T-cell (primary cell): ENCODE results near the gene FAM240A. TPM values are rescaled to one million over a fixed set of nuclear protein-coding genes. Genes with fewer than 3 reads are reported as not detected.

Experiments
- ATAC-seq, 4 experiments: fragments of 200-7000 bp in 3 of 4; fragments of 150-1000 bp in 1 of 4; cut with Tn5 transposase; replicated peaks in 1 of 4; 1 replicate in 3 of 4; 2 replicates in 1 of 4; pipeline ENCODE4 v1.10.0; 2021; ENCODE audit warnings: moderate library complexity in 3 of 4, mild to moderate bottlenecking in 2 of 4, moderate number of reproducible peaks in 1 of 4
- CTCF ChIA-PET, 2 donors: fragments of 300-600 bp; sonication (Branson Sonifier 250); formaldehyde crosslinking; loops; one replicate each; lab custom pipeline; 2022; ENCODE audit warnings: antibody characterized with exemption in 2 of 2; lab: Charles Lee
- POLR2A ChIA-PET, 2 donors: fragments of 300-600 bp; sonication (Branson Sonifier 250); formaldehyde crosslinking; loops; one replicate each; lab custom pipeline; 2022; ENCODE audit warnings: antibody characterized with exemption in 2 of 2; lab: Charles Lee
- DNase-seq, 35 experiments: peaks; one replicate each; pipeline versions ENCODE4 v3.0.0 to v3.0.0-alpha.2; 2013 to 2023
- H3K27ac ChIP-seq: one replicate; pipeline ENCODE4 v1.5.1; 2013; ENCODE audit warnings: low read length
- H3K27me3 ChIP-seq, 2 experiments: replicated peaks in 1 of 2; 1 replicate in 1 of 2; 2 replicates in 1 of 2; pipeline versions ENCODE4 v1.6.1 to v1.7.0; 2013; ENCODE audit warnings: low read length in 1 of 2, mixed read lengths in 1 of 2; ENCODE audit not compliant: control insufficient read depth in 2 of 2, insufficient read depth in 2 of 2; ENCODE audit errors: extremely low read depth in 1 of 2
- H3K36me3 ChIP-seq, 2 donors: 1 replicate in 1 of 2; 2 replicates in 1 of 2; pipeline versions ENCODE4 v1.6.1 to v1.7.0; 2013; ENCODE audit warnings: low read length in 1 of 2; ENCODE audit not compliant: control insufficient read depth in 2 of 2, insufficient read depth in 1 of 2; ENCODE audit errors: extremely low read depth in 1 of 2
- H3K4me1 ChIP-seq, 2 experiments: 1 replicate in 1 of 2; 2 replicates in 1 of 2; pipeline versions ENCODE4 v1.6.1 to v1.7.0; 2013; ENCODE audit warnings: low read length in 2 of 2, mixed read lengths in 1 of 2; ENCODE audit not compliant: insufficient read depth in 2 of 2, control insufficient read depth in 1 of 2; ENCODE audit errors: extremely low read depth in 1 of 2
- H3K4me3 ChIP-seq, 2 donors: 1 replicate in 1 of 2; 2 replicates in 1 of 2; pipeline versions ENCODE4 v1.5.1 to v1.7.0; 2013; ENCODE audit warnings: mild to moderate bottlenecking in 2 of 2, low read length in 1 of 2, moderate library complexity in 1 of 2; ENCODE audit not compliant: control insufficient read depth in 1 of 2; ENCODE audit errors: extremely low read depth in 1 of 2
- H3K9me3 ChIP-seq: 2 replicates; pipeline ENCODE4 v1.7.0; 2013
- H3K27ac Mint-ChIP-seq, 2 donors: one replicate each; pipeline ENCODE4 v1.8.0; 2020 to 2021; ENCODE audit warnings: mild to moderate bottlenecking in 2 of 2, mixed read lengths in 2 of 2
- H3K27me3 Mint-ChIP-seq, 2 donors: one replicate each; pipeline ENCODE4 v1.8.0; 2021 to 2022; ENCODE audit warnings: mixed read lengths in 2 of 2
- H3K36me3 Mint-ChIP-seq: one replicate; pipeline ENCODE4 v1.8.0; 2021; ENCODE audit warnings: mixed read lengths
- H3K4me1 Mint-ChIP-seq, 3 donors: one replicate each; pipeline ENCODE4 v1.8.0; 2020 to 2022; ENCODE audit warnings: mixed read lengths in 3 of 3, mild to moderate bottlenecking in 1 of 3
- H3K4me3 Mint-ChIP-seq, 3 donors: one replicate each; pipeline ENCODE4 v1.8.0; 2020 to 2022; ENCODE audit warnings: mild to moderate bottlenecking in 3 of 3, mixed read lengths in 3 of 3, moderate library complexity in 3 of 3
- H3K9me3 Mint-ChIP-seq, 3 donors: one replicate each; pipeline ENCODE4 v1.8.0; 2020 to 2022; ENCODE audit warnings: mixed read lengths in 3 of 3
- WGBS: methylation state at CpG from one replicate; pipeline ENCODE4 v1.1.5; 2013; ENCODE audit warnings: missing lambda C conversion rate; ENCODE audit not compliant: insufficient coverage; 5-methylcytosine and 5-hydroxymethylcytosine counted together
- total RNA-seq, 35 experiments: library from RNA in 6 of 35; stranded (reverse) in 6 of 35; fragments of 120-200 nt in 1 of 35; gene quantifications; one replicate each; pipeline versions ENCODE4 v1.2.1 to v1.2.4 and lab custom pipeline; 2013 to 2026

FAM240A gene
- total RNA-seq, 5 donors from 2014 or later (not counting 1 experiment from before 2014, with no cell fraction given), result not detected

DNA sequence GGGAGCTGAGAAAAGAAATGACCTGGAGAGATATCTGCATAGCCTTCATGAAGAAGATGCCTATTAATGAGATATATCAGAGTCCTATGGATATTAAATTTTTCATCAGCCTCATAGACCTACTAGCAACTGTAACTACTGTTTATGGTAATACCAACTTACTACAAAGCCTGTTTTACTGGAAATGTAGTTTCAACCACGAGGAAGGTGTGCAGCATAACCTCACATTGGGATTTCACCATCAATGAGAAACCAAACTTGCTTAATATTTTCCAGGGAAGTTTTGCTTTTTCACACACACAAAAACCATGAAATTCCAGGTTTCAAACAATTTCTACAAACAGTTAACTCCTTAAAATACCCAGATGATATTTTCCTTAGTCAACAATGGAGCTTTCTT lies 31.4 kb downstream of the FAM240A start:
- Histone ChIP-seq H3K36me3 (no peaks in the 10 kb centered on the region), H3K27ac (no peak overlapping the region), H3K4me1 (no peaks in the 10 kb centered on the region), H3K27me3 (peaks cover 0 to 13% of the 10 kb centered on the region in 2 experiments), H3K9me3 (peaks cover 4% of the 10 kb centered on the region), H3K4me3 (no peak overlapping the region)
- DNase-seq (no peak), ATAC-seq (no peak)
- peaks cover 17 to 44% of the 10 kb centered on the region in 2 donors for H3K27me3 Mint-ChIP-seq
- WGBS, result no CpG with 5 or more reads among the region's 1 CpG
- CTCF ChIA-PET, result no interaction called here
- POLR2A ChIA-PET, result no interaction called here
- H3K4me3 Mint-ChIP-seq, result no peak overlapping the region
- H3K27ac Mint-ChIP-seq, result no peak overlapping the region
- no peaks in the 10 kb centered on the region for H3K4me1 Mint-ChIP-seq
- H3K9me3 Mint-ChIP-seq, result peaks cover 5 to 16% (median 14%) of the 10 kb centered on the region in 3 donors
- H3K36me3 Mint-ChIP-seq, result no peaks in the 10 kb centered on the region

DNA sequence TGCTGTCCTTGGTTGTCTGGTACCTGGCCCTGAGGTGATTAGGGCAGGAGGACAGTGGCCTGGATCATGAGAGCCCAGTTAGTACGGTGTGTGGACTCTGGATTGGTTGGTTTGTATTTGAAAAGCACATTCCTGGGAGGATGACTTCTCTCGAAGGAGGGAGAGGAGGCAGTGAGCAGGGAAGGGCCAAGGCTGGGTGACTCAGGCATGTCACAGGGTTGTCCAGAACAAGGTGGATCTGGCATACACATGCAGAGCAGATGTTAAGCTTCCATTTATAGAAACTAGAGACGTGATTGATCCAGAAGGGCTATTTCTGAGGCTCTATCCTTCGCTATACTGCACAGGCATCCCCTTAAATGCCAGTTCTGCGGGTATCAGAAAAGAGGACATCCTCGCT lies 34.4 kb downstream of the FAM240A start:
- CTCF ChIA-PET, result no interaction called here
- H3K27me3 ChIP-seq, result peaks cover 0 to 13% of the 10 kb centered on the region in 2 experiments
- DNase-seq, result no peak
- no peaks in the 10 kb centered on the region for H3K36me3 ChIP-seq
- Mint-ChIP-seq H3K4me1 (no peaks in the 10 kb centered on the region), H3K27ac (no peak overlapping the region), H3K27me3 (peaks cover 19 to 40% of the 10 kb centered on the region in 2 donors), H3K9me3 (peaks cover 0 to 3% (median 3%) of the 10 kb centered on the region in 3 donors), H3K4me3 (no peak overlapping the region), H3K36me3 (no peaks in the 10 kb centered on the region)
- no peak overlapping the region for H3K27ac ChIP-seq
- no peaks in the 10 kb centered on the region for H3K4me1 ChIP-seq
- POLR2A ChIA-PET, result no interaction called here
- no peak for ATAC-seq
- WGBS, result 66% methylated on average over 5 of the region's 6 CpGs
- H3K4me3 ChIP-seq, result no peak overlapping the region
- H3K9me3 ChIP-seq, result no peaks in the 10 kb centered on the region

DNA sequence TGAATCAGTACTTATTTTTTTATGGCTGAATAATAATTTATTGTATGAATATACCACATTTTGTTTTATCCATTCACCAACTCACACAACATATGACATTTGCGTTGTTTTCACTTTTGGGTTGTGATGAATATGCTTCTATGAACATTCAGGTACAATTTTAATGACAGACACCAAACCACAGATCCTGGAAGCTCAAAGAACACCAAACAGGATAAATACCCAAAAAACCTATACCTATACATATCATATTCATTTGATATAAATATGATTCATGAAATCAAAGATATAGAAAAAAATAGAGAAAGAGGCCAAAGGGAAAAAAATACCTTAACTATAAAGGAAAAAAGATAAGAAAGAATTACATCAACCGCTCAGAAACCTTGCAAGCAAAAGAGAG lies 35.8 kb downstream of the FAM240A start:
- H3K27ac Mint-ChIP-seq, result no peak overlapping the region
- Histone ChIP-seq H3K9me3 (no peaks in the 10 kb centered on the region), H3K27ac (no peak overlapping the region), H3K4me1 (no peaks in the 10 kb centered on the region), H3K4me3 (no peak overlapping the region), H3K36me3 (no peaks in the 10 kb centered on the region), H3K27me3 (peaks cover 0 to 8% of the 10 kb centered on the region in 2 experiments)
- H3K9me3 Mint-ChIP-seq, result peaks cover 4 to 12% (median 10%) of the 10 kb centered on the region in 3 donors
- DNase-seq (no peak), ATAC-seq (no peak)
- H3K4me1 Mint-ChIP-seq, result no peaks in the 10 kb centered on the region
- no peak overlapping the region for H3K4me3 Mint-ChIP-seq
- no peaks in the 10 kb centered on the region for H3K36me3 Mint-ChIP-seq
- H3K27me3 Mint-ChIP-seq, result peaks cover 25 to 40% of the 10 kb centered on the region in 2 donors
- no CpG with 5 or more reads among the region's 2 CpGs for WGBS
- CTCF ChIA-PET, result no interaction called here
- POLR2A ChIA-PET, result no interaction called here

DNA sequence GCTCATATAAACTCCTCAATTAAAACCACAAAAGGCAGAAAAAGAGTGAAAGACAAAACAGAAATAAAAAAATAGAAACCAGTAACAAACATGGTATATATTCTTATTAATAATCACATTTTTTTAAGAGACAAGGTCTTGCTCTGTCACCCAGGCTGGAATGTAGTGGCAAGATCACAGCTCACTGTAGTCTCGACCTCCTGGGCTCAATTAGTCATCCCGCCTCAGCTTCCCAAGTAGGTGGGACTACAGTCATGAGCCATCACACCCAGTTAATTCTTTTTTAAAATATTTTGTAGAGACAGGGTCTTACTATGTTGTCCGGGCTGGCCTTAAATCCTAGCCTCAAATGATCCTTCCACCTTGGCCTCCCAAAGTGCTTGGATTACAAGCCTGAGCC lies 37.1 kb downstream of the FAM240A start:
- DNase-seq (no peak), ATAC-seq (no peak)
- Histone ChIP-seq H3K9me3 (no peaks in the 10 kb centered on the region), H3K4me1 (no peaks in the 10 kb centered on the region), H3K27ac (no peak overlapping the region), H3K27me3 (peaks cover 0 to 8% of the 10 kb centered on the region in 2 experiments), H3K4me3 (no peak overlapping the region), H3K36me3 (no peaks in the 10 kb centered on the region)
- ChIA-PET POLR2A (no interaction called here), CTCF (no interaction called here)
- peaks cover 21 to 34% of the 10 kb centered on the region in 2 donors for H3K27me3 Mint-ChIP-seq
- no peak overlapping the region for H3K27ac Mint-ChIP-seq
- no peak overlapping the region for H3K4me3 Mint-ChIP-seq
- H3K4me1 Mint-ChIP-seq, result no peaks in the 10 kb centered on the region
- no peaks in the 10 kb centered on the region for H3K36me3 Mint-ChIP-seq
- WGBS, result no CpG with 5 or more reads among the region's 3 CpGs
- H3K9me3 Mint-ChIP-seq, result peaks cover 4 to 12% (median 10%) of the 10 kb centered on the region in 3 donors

DNA sequence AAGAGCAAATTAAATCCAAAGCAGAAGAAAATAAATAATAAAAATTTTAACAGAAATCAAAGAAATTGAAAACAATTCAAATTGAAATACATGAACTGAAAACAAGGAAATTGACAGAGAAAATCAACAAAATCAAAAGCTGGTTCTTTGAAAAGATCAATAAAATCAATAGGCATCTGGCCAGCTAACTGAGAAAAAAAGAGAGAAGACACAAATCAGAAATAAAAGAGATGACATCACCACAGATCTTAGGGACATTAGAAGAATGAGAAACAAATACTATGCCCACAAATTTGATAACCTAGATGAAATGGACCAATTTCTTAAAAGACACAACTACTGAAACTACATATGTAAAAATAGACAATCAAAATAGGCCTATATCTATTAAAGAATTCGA lies 38.8 kb downstream of the FAM240A start:
- Mint-ChIP-seq H3K27me3 (peaks cover 21 to 29% of the 10 kb centered on the region in 2 donors), H3K36me3 (no peaks in the 10 kb centered on the region), H3K27ac (no peak overlapping the region), H3K4me1 (no peaks in the 10 kb centered on the region), H3K9me3 (peaks cover 4 to 12% (median 10%) of the 10 kb centered on the region in 3 donors), H3K4me3 (no peak overlapping the region)
- ChIA-PET CTCF (no interaction called here), POLR2A (no interaction called here)
- no peaks in the 10 kb centered on the region for H3K9me3 ChIP-seq
- H3K36me3 ChIP-seq, result no peaks in the 10 kb centered on the region
- no CpG with 5 or more reads among the region's 1 CpG for WGBS
- H3K4me3 ChIP-seq, result no peak overlapping the region
- ATAC-seq, result no peak
- H3K27ac ChIP-seq, result no peak overlapping the region
- H3K4me1 ChIP-seq, result no peaks in the 10 kb centered on the region
- H3K27me3 ChIP-seq, result peaks cover 0 to 5% of the 10 kb centered on the region in 2 experiments
- DNase-seq, result no peak

DNA sequence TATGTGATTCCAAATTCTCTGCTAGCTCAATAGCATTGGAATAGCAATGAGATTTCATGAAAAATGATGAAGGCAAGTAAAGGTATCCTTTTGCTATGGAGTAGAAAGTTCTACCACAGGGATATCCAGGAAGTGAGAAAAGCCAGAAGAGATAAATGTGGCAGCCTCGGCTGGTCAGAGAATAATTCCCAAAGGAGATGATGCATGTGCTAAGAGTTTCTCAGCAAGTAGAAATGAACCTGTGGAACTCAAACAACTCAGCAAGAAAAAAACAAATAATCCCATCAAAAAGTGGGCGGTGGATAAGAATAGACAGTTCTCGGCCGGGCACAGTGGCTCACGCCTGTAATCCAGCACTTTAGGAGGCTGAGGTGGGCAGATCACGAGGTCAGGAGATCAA lies 42.9 kb downstream of the FAM240A start:
- Histone ChIP-seq H3K27ac (no peak overlapping the region), H3K4me1 (no peaks in the 10 kb centered on the region), H3K36me3 (no peaks in the 10 kb centered on the region), H3K4me3 (no peak overlapping the region), H3K27me3 (peaks cover 0 to 3% of the 10 kb centered on the region in 2 experiments), H3K9me3 (no peaks in the 10 kb centered on the region)
- H3K27ac Mint-ChIP-seq, result no peak overlapping the region
- ChIA-PET CTCF (no interaction called here), POLR2A (no interaction called here)
- WGBS, result no CpG with 5 or more reads among the region's 6 CpGs
- no peaks in the 10 kb centered on the region for H3K36me3 Mint-ChIP-seq
- H3K4me1 Mint-ChIP-seq, result no peaks in the 10 kb centered on the region
- ATAC-seq (no peak), DNase-seq (no peak)
- no peak overlapping the region for H3K4me3 Mint-ChIP-seq
- H3K9me3 Mint-ChIP-seq, result peaks cover 4 to 12% (median 10%) of the 10 kb centered on the region in 3 donors
- H3K27me3 Mint-ChIP-seq, result peaks cover 12 to 19% of the 10 kb centered on the region in 2 donors
